Astrocyte (in vitro differentiated cells and primary cell): ENCODE results near the gene CA10. TPM values are rescaled to one million over a fixed set of nuclear protein-coding genes. Genes with fewer than 3 reads are reported as not detected.

Experiments used
- DNase-seq: peaks from one replicate; pipeline ENCODE4 v3.0.0-alpha.2; 2010; ENCODE audit warnings: low read depth
- FAIRE-seq: peaks from 2 replicates; lab custom pipeline; 2011; peaks lifted over from hg19 to GRCh38; lab: Jason Lieb, UNC
- H2AFZ ChIP-seq: 2 replicates; pipeline ENCODE4 v1.6.0; 2012; ENCODE audit warnings: low read depth, low read length, inconsistent platforms
- H3K27ac ChIP-seq: 2 replicates; pipeline ENCODE4 v1.5.1; 2011; ENCODE audit warnings: low read depth, low read length, inconsistent platforms
- H3K27me3 ChIP-seq: 2 replicates; pipeline ENCODE4 v1.6.0; 2011; ENCODE audit warnings: low read length, inconsistent platforms; ENCODE audit not compliant: insufficient read depth
- H3K36me3 ChIP-seq: 2 replicates; pipeline ENCODE4 v1.5.1; 2011; ENCODE audit warnings: low read length, inconsistent platforms; ENCODE audit not compliant: insufficient read depth
- H3K4me1 ChIP-seq: 2 replicates; pipeline ENCODE4 v1.5.1; 2011; ENCODE audit warnings: low read length, inconsistent platforms; ENCODE audit not compliant: insufficient read depth
- H3K4me2 ChIP-seq: 2 replicates; pipeline ENCODE4 v1.6.0; 2012; ENCODE audit warnings: low read length, inconsistent platforms
- H3K4me3 ChIP-seq: 2 replicates; pipeline ENCODE4 v1.5.1; 2011; ENCODE audit warnings: low read depth, mild to moderate bottlenecking, low read length, inconsistent platforms; ENCODE audit not compliant: insufficient read depth
- H3K79me2 ChIP-seq: 2 replicates; pipeline ENCODE4 v1.6.0; 2012; ENCODE audit warnings: mild to moderate bottlenecking, low read length, inconsistent platforms; ENCODE audit not compliant: insufficient read depth
- H3K9ac ChIP-seq: 2 replicates; pipeline ENCODE4 v1.6.0; 2012; ENCODE audit warnings: mild to moderate bottlenecking, low read length, inconsistent platforms
- H3K9me3 ChIP-seq: 2 replicates; pipeline ENCODE4 v1.5.1; 2012; ENCODE audit warnings: low read depth, mild to moderate bottlenecking, low read length, inconsistent platforms; ENCODE audit not compliant: insufficient read depth
- H4K20me1 ChIP-seq: 2 replicates; pipeline ENCODE4 v1.6.0; 2012; ENCODE audit warnings: low read length, inconsistent platforms; ENCODE audit not compliant: insufficient read depth
- H3K27ac Mint-ChIP-seq: one replicate; pipeline ENCODE4 v1.8.0; 2021; ENCODE audit warnings: mild to moderate bottlenecking, mixed read lengths; ENCODE audit not compliant: unreplicated experiment
- H3K27me3 Mint-ChIP-seq: one replicate; pipeline ENCODE4 v1.8.0; 2021; ENCODE audit warnings: low read depth, mixed read lengths; ENCODE audit not compliant: unreplicated experiment
- H3K36me3 Mint-ChIP-seq: one replicate; pipeline ENCODE4 v1.8.0; 2021; ENCODE audit warnings: low read depth, mixed read lengths; ENCODE audit not compliant: unreplicated experiment
- H3K4me1 Mint-ChIP-seq: one replicate; pipeline ENCODE4 v1.8.0; 2021; ENCODE audit warnings: low read depth, mixed read lengths; ENCODE audit not compliant: unreplicated experiment
- H3K4me3 Mint-ChIP-seq: one replicate; pipeline ENCODE4 v1.8.0; 2021; ENCODE audit warnings: mild to moderate bottlenecking, moderate library complexity, mixed read lengths; ENCODE audit not compliant: unreplicated experiment
- H3K9me3 Mint-ChIP-seq: one replicate; pipeline ENCODE4 v1.8.0; 2021; ENCODE audit warnings: mild to moderate bottlenecking, mixed read lengths; ENCODE audit not compliant: unreplicated experiment
- CTCF ChIP-seq: IDR thresholded peaks from 2 replicates; pipeline ENCODE4 v1.5.1; 2011; ENCODE audit warnings: low read depth, mild to moderate bottlenecking, inconsistent platforms, low read length, moderate library complexity; ENCODE audit not compliant: insufficient read depth
- EZH2 ChIP-seq: IDR thresholded peaks from 2 replicates; pipeline ENCODE4 v1.6.1; 2012; ENCODE audit warnings: mild to moderate bottlenecking, low read length, inconsistent platforms; ENCODE audit not compliant: insufficient read depth
- total RNA-seq: library from RNA; stranded (reverse); gene quantifications from 2 replicates; pipeline ENCODE4 v1.2.1, GENCODE V29; 2021

The CA10 gene
- total RNA-seq, 1 donor from 2014 or later = 0.43 TPM

GRCh38 chr17:51761105-51761504, 397.4 kb downstream of the CA10 start:
- Histone ChIP-seq H3K4me3 (no peak overlapping the region), H3K27ac (no peak overlapping the region), H3K27me3 (no peaks in the 10 kb centered on the region), H4K20me1 (no peaks in the 10 kb centered on the region), H3K9me3 (no peaks in the 10 kb centered on the region), H2AFZ (no peak overlapping the region), H3K4me1 (no peaks in the 10 kb centered on the region), H3K4me2 (no peak overlapping the region), H3K36me3 (no peaks in the 10 kb centered on the region), H3K79me2 (no peaks in the 10 kb centered on the region), H3K9ac (no peak overlapping the region)
- Mint-ChIP-seq H3K36me3 (no peaks in the 10 kb centered on the region), H3K4me1 (no peaks in the 10 kb centered on the region), H3K27ac (no peak overlapping the region), H3K27me3 (peaks cover 8% of the 10 kb centered on the region), H3K9me3 (no peaks in the 10 kb centered on the region), H3K4me3 (no peak overlapping the region)
- TF ChIP-seq CTCF = no peak
- no peak for TF ChIP-seq EZH2
- DNase-seq (no peak), FAIRE-seq (no peak)

- Histone ChIP-seq H3K36me3 (no peaks in the 10 kb centered on the region), H3K27ac (no peak overlapping the region), H3K4me1 (no peaks in the 10 kb centered on the region), H2AFZ (no peak overlapping the region), H3K4me2 (no peak overlapping the region), H3K9ac (no peak overlapping the region), H3K27me3 (no peaks in the 10 kb centered on the region), H3K79me2 (no peaks in the 10 kb centered on the region), H3K9me3 (no peaks in the 10 kb centered on the region), H4K20me1 (no peaks in the 10 kb centered on the region), H3K4me3 (no peak overlapping the region)
- no peak for FAIRE-seq
- Mint-ChIP-seq H3K36me3 (no peaks in the 10 kb centered on the region), H3K4me3 (no peak overlapping the region), H3K4me1 (no peaks in the 10 kb centered on the region), H3K27ac (no peak overlapping the region), H3K27me3 (peaks cover 8% of the 10 kb centered on the region), H3K9me3 (no peaks in the 10 kb centered on the region)
- no peak for DNase-seq
- TF ChIP-seq CTCF (no peak), EZH2 (no peak)
These were observed 399.3 kb downstream of the CA10 start for GRCh38 chr17:51759260-51759659.

- Histone ChIP-seq H3K9me3 (no peaks in the 10 kb centered on the region), H3K27me3 (no peaks in the 10 kb centered on the region), H4K20me1 (no peaks in the 10 kb centered on the region), H3K4me1 (no peaks in the 10 kb centered on the region), H2AFZ (no peak overlapping the region), H3K79me2 (no peaks in the 10 kb centered on the region), H3K36me3 (no peaks in the 10 kb centered on the region), H3K9ac (no peak overlapping the region), H3K27ac (no peak overlapping the region), H3K4me3 (no peak overlapping the region), H3K4me2 (no peak overlapping the region)
- TF ChIP-seq CTCF (no peak), EZH2 (no peak)
- Mint-ChIP-seq H3K36me3 (no peaks in the 10 kb centered on the region), H3K27ac (no peak overlapping the region), H3K4me1 (peaks cover 2% of the 10 kb centered on the region), H3K27me3 (peaks cover 3% of the 10 kb centered on the region), H3K9me3 (no peaks in the 10 kb centered on the region), H3K4me3 (no peak overlapping the region)
- FAIRE-seq (no peak), DNase-seq (no peak)
These were observed 407.4 kb downstream of the CA10 start for GRCh38 chr17:51751072-51751471.
